Activated B cell treated with CpG ODN at 0.5 μM for 24 hours (primary cell): ENCODE measurements around the gene ANKRD13B. TPM values are rescaled to one million over a fixed set of nuclear protein-coding genes. Genes with fewer than 3 reads are reported as not detected.
A peak's percentile ranks its signal among the peaks of the same experiment; 100 is the strongest.
"Not testable (repeated sequence)": the region's sequence is repeated elsewhere in the genome, so short reads cannot be mapped to it uniquely, and the experiment has no call there.

Experiments used
- ATAC-seq: fragments of 200-7000 bp; cut with Tn5 transposase; one replicate; pipeline ENCODE4 v1.10.0; 2021; ENCODE audit warnings: low read depth, mild to moderate bottlenecking, moderate library complexity
- CTCF ChIA-PET: fragments of 350-600 bp; sonication (Branson Sonifier 250); formaldehyde crosslinking; loops from one replicate; lab custom pipeline; 2021; ENCODE audit warnings: antibody characterized with exemption; lab: Charles Lee
- POLR2A ChIA-PET: fragments of 350-600 bp; sonication (Branson Sonifier 250); formaldehyde crosslinking; loops from one replicate; lab custom pipeline; 2021; ENCODE audit warnings: antibody characterized with exemption; lab: Charles Lee
- DNase-seq: peaks from one replicate; pipeline ENCODE4 v3.0.0; 2022
- H3K27ac Mint-ChIP-seq: one replicate; pipeline ENCODE4 v1.8.0; 2020; ENCODE audit warnings: mixed read lengths
- H3K27me3 Mint-ChIP-seq: one replicate; pipeline ENCODE4 v1.8.0; 2021; ENCODE audit warnings: mixed read lengths
- H3K36me3 Mint-ChIP-seq: one replicate; pipeline ENCODE4 v1.8.0; 2021; ENCODE audit warnings: low read depth, mixed read lengths
- H3K4me1 Mint-ChIP-seq: one replicate; pipeline ENCODE4 v1.8.0; 2021; ENCODE audit warnings: mixed read lengths
- H3K4me3 Mint-ChIP-seq: one replicate; pipeline ENCODE4 v1.8.0; 2020; ENCODE audit warnings: mild to moderate bottlenecking, mixed read lengths
- H3K9me3 Mint-ChIP-seq: one replicate; pipeline ENCODE4 v1.8.0; 2020; ENCODE audit warnings: mixed read lengths
- CTCF ChIP-seq: fragments of 200-600 bp; IDR thresholded peaks from one replicate; pipeline ENCODE4 v1.8.0; 2022; ENCODE audit warnings: antibody characterized with exemption, mild to moderate bottlenecking
- intact Hi-C: fragments of 100-400 bp; cut with micrococcal nuclease; formaldehyde crosslinking; loops from one replicate; pipeline ENCODE4 v1.15.1; 2024
- total RNA-seq: library from RNA; stranded (reverse); gene quantifications from 2 replicates; pipeline ENCODE4 v1.2.3, GENCODE V29; 2022

Gene ANKRD13B
- total RNA-seq, 1 donor from 2014 or later = 3.5 TPM

- ATAC-seq (no peak), DNase-seq (no peak)
- Mint-ChIP-seq H3K9me3 (no peaks in the 10 kb centered on the region), H3K4me3 (no peak overlapping the region), H3K27ac (no peak overlapping the region), H3K27me3 (no peaks in the 10 kb centered on the region), H3K4me1 (peaks cover 45% of the 10 kb centered on the region), H3K36me3 (peaks cover 2% of the 10 kb centered on the region)
- TF ChIP-seq CTCF = no peak
- ChIA-PET POLR2A (interaction anchor here (0.6 to 2.2 kb wide), 2 partner anchors 10 to 593 kb away, joined by 7 read pairs; partner anchors contain the start of gene ABHD15), CTCF (interaction anchor here (1.4 kb wide), 1 partner anchor 186 kb away, joined by 8 read pairs; no protein-coding TSS in a partner anchor)
- intact Hi-C loops = no loop called here
Measured at GRCh38 chr17:29555840-29556239, 37.1 kb upstream of the ANKRD13B start.

GRCh38 chr17:29557085-29557738, 35.7 kb upstream of the ANKRD13B start:
- H3K9me3 Mint-ChIP-seq = no peaks in the 10 kb centered on the region
- TF ChIP-seq CTCF = no peak
- H3K4me1 Mint-ChIP-seq = peaks cover 59% of the 10 kb centered on the region
- DNase-seq (no peak), ATAC-seq (no peak)
- no peaks in the 10 kb centered on the region for H3K27me3 Mint-ChIP-seq
- intact Hi-C loops = no loop called here
- peaks cover 5% of the 10 kb centered on the region for H3K36me3 Mint-ChIP-seq
- peak overlapping the region; percentile 66 for H3K27ac Mint-ChIP-seq
- no peak overlapping the region for H3K4me3 Mint-ChIP-seq
- CTCF ChIA-PET = interaction anchor here (1.4 kb wide), 1 partner anchor 20 kb away, joined by 4 read pairs; no protein-coding TSS in a partner anchor
- POLR2A ChIA-PET = no interaction called here

- peaks cover 9% of the 10 kb centered on the region for H3K36me3 Mint-ChIP-seq
- ATAC-seq (peak; percentile 26), DNase-seq (no peak)
- H3K9me3 Mint-ChIP-seq = no peaks in the 10 kb centered on the region
- intact Hi-C loops = no loop called here
- peak overlapping the region; percentile 66 for H3K27ac Mint-ChIP-seq
- POLR2A ChIA-PET = no interaction called here
- H3K4me1 Mint-ChIP-seq = peaks cover 64% of the 10 kb centered on the region
- H3K4me3 Mint-ChIP-seq = no peak overlapping the region
- H3K27me3 Mint-ChIP-seq = no peaks in the 10 kb centered on the region
- no peak for TF ChIP-seq CTCF
- CTCF ChIA-PET = interaction anchor here (1.4 kb wide), 1 partner anchor 20 kb away, joined by 4 read pairs; no protein-coding TSS in a partner anchor
Measured at GRCh38 chr17:29557739-29558116, 35.2 kb upstream of the ANKRD13B start.

- H3K27ac Mint-ChIP-seq = peak overlapping the region; percentile 66
- H3K4me3 Mint-ChIP-seq, DNase-seq, CTCF ChIA-PET, intact Hi-C loops, ATAC-seq, H3K27me3 Mint-ChIP-seq, H3K36me3 Mint-ChIP-seq, H3K9me3 Mint-ChIP-seq, POLR2A ChIA-PET: not testable (repeated sequence)
- H3K4me1 Mint-ChIP-seq = peaks cover 68% of the 10 kb centered on the region
Measured at GRCh38 chr17:29558139-29558538, 34.8 kb upstream of the ANKRD13B start.

- intact Hi-C loops = loop anchor here (10.0 kb wide), 1 partner anchor 415 kb away; no protein-coding TSS in a partner anchor
- Mint-ChIP-seq H3K27ac (peak overlapping the region; percentile 61), H3K4me3 (peak overlapping the region; percentile 11), H3K9me3 (no peaks in the 10 kb centered on the region), H3K27me3 (no peaks in the 10 kb centered on the region), H3K4me1 (peaks cover 77% of the 10 kb centered on the region), H3K36me3 (peaks cover 9% of the 10 kb centered on the region)
- DNase-seq (no peak), ATAC-seq (no peak)
- ChIA-PET CTCF (interaction anchor here (0.5 to 1.2 kb wide), 4 partner anchors 13 to 748 kb away, joined by 3 to 4 read pairs (median 4); no protein-coding TSS in a partner anchor), POLR2A (interaction anchor here (1.1 to 1.2 kb wide), 2 partner anchors 9 to 169 kb away, joined by 3 to 4 read pairs; no protein-coding TSS in a partner anchor)
- no peak for TF ChIP-seq CTCF
Measured at GRCh38 chr17:29559640-29560039, 33.3 kb upstream of the ANKRD13B start.
